CD4-positive, alpha-beta T cell treated with Interleukin-21 for 1 hour (primary cell): ENCODE results near the gene HDHD5.
A peak's percentile ranks its signal among the peaks of the same experiment; 100 is the strongest.

Experiments used
- DNase-seq: peaks from one replicate; pipeline ENCODE4 v3.0.0-alpha.2; 2020

The HDHD5 gene

GRCh38 chr22:17158568-17159503, at the start of gene HDHD5:
HDHD5 (minus strand) TSS chr22:17159277; CDS start chr22:17159251, 26 bp downstream.
- peak; percentile 90 for DNase-seq

- DNase-seq = no peak
These were observed 46.4 kb upstream of the HDHD5 start for GRCh38 chr22:17205432-17205831.

- DNase-seq = no peak
These were observed 42.3 kb upstream of the HDHD5 start for GRCh38 chr22:17201285-17201945.

GRCh38 chr22:17199003-17199731, 40.1 kb upstream of the HDHD5 start:
- DNase-seq = no peak

- DNase-seq = no peak
These were observed 39.3 kb upstream of the HDHD5 start for GRCh38 chr22:17198170-17199002.

GRCh38 chr22:17194213-17194612, 35.1 kb upstream of the HDHD5 start:
- no peak for DNase-seq

- no peak for DNase-seq
These were observed 33.1 kb upstream of the HDHD5 start for GRCh38 chr22:17192186-17192585.

- no peak for DNase-seq
These were observed 32.2 kb upstream of the HDHD5 start for GRCh38 chr22:17191163-17191784.

- no peak for DNase-seq
These were observed 31.6 kb upstream of the HDHD5 start for GRCh38 chr22:17190702-17191101.

- no peak for DNase-seq
These were observed 17.6 kb upstream of the HDHD5 start for GRCh38 chr22:17176715-17177114.

GRCh38 chr22:17172029-17172833, 13.2 kb upstream of the HDHD5 start:
- DNase-seq = no peak

- peak; percentile 81 for DNase-seq
These were observed 12.3 kb upstream of the HDHD5 start for GRCh38 chr22:17171153-17172028.

GRCh38 chr22:17167486-17167885, 8.4 kb upstream of the HDHD5 start:
- DNase-seq = no peak

GRCh38 chr22:17164392-17165024, 5.4 kb upstream of the HDHD5 start:
- DNase-seq = no peak

GRCh38 chr22:17162731-17163130, 3.7 kb upstream of the HDHD5 start:
- DNase-seq = no peak

- no peak for DNase-seq
These were observed 2.9 kb upstream of the HDHD5 start for GRCh38 chr22:17161991-17162390.

GRCh38 chr22:17159504-17159951, 451 bp upstream of the HDHD5 start:
- peak; percentile 34 for DNase-seq

GRCh38 chr22:17158176-17158567, 905 bp downstream of the HDHD5 start:
- no peak for DNase-seq

- DNase-seq = no peak
These were observed 1.4 kb downstream of the HDHD5 start for GRCh38 chr22:17157714-17158113.
